H1 (cell line): Measurements from ENCODE around the gene TTBK1. TPM values are rescaled to one million over a fixed set of nuclear protein-coding genes. Genes with fewer than 3 reads are reported as not detected.

Experiments
- SIN3A ChIP-seq, 2 experiments: IDR thresholded peaks in 1 of 2; conservative IDR thresholded peaks in 1 of 2; 2 replicates each; pipeline ENCODE4 v1.6.1; 2011 to 2012; ENCODE audit warnings: low read length in 2 of 2, improper control_type of control experiment in 1 of 2, low read depth in 1 of 2, mild to moderate bottlenecking in 1 of 2
- polyA plus RNA-seq, 7 experiments: library from polyadenylated mRNA; depleted of rRNA in 3 of 7; stranded (reverse) in 5 of 7; unstranded in 2 of 7; fragments of >200 nt in 5 of 7; fragments of 200-250 nt in 2 of 7; gene quantifications; 1 replicate in 5 of 7; 2 replicates in 1 of 7; 4 replicates in 1 of 7; pipeline versions ENCODE4 v1.2.1 to v1.2.3, GENCODE V29; 2011 to 2013; ENCODE audit warnings: missing spikeins in 2 of 7, mixed read lengths in 2 of 7
- total RNA-seq: library from RNA; stranded (reverse); fragmentation: NEBNext Ultra II Directional; extraction: Animal tissue kit (Norgen Biotek cat#: 25700); gene quantifications from 2 replicates; pipeline ENCODE4 v1.2.1, GENCODE V29; 2021
- TF ChIP-seq, protein P1 (sequence below): fragments of 300-600 bp; sonication (generic); IDR thresholded peaks from 2 replicates; pipeline ENCODE4 v1.7.1; 2012; ENCODE audit warnings: low read length, moderate library complexity, mild to moderate bottlenecking, inconsistent platforms; ENCODE audit not compliant: insufficient replicate concordance

The TTBK1 gene
- total and polyA plus RNA-seq, 2 of the 8 experiments (the other 6 are each of a cell fraction or from before 2014, with no cell fraction given) = 0.53 to 1.6 TPM

DNA sequence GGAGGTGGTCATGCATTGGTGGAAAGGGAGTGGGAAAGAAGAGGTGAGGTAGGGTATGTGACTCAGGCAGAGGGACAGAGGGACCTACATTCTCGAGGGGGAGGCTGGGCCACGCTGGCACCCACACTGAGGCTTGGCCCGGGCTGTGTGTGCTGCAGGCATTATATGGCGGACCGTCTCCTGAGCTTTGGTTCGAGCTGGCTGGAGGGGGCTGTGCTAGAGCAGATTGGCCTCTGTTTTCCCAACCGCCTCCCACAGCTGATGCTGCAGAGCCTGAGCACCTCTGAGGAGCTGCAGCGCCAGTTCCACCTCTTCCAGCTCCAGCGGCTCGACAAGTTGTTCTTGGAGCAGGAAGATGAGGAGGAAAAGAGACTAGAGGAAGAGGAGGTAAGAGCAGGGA lies 37.4 kb upstream of the TTBK1 start (continued):
- TF ChIP-seq, protein P1, sequence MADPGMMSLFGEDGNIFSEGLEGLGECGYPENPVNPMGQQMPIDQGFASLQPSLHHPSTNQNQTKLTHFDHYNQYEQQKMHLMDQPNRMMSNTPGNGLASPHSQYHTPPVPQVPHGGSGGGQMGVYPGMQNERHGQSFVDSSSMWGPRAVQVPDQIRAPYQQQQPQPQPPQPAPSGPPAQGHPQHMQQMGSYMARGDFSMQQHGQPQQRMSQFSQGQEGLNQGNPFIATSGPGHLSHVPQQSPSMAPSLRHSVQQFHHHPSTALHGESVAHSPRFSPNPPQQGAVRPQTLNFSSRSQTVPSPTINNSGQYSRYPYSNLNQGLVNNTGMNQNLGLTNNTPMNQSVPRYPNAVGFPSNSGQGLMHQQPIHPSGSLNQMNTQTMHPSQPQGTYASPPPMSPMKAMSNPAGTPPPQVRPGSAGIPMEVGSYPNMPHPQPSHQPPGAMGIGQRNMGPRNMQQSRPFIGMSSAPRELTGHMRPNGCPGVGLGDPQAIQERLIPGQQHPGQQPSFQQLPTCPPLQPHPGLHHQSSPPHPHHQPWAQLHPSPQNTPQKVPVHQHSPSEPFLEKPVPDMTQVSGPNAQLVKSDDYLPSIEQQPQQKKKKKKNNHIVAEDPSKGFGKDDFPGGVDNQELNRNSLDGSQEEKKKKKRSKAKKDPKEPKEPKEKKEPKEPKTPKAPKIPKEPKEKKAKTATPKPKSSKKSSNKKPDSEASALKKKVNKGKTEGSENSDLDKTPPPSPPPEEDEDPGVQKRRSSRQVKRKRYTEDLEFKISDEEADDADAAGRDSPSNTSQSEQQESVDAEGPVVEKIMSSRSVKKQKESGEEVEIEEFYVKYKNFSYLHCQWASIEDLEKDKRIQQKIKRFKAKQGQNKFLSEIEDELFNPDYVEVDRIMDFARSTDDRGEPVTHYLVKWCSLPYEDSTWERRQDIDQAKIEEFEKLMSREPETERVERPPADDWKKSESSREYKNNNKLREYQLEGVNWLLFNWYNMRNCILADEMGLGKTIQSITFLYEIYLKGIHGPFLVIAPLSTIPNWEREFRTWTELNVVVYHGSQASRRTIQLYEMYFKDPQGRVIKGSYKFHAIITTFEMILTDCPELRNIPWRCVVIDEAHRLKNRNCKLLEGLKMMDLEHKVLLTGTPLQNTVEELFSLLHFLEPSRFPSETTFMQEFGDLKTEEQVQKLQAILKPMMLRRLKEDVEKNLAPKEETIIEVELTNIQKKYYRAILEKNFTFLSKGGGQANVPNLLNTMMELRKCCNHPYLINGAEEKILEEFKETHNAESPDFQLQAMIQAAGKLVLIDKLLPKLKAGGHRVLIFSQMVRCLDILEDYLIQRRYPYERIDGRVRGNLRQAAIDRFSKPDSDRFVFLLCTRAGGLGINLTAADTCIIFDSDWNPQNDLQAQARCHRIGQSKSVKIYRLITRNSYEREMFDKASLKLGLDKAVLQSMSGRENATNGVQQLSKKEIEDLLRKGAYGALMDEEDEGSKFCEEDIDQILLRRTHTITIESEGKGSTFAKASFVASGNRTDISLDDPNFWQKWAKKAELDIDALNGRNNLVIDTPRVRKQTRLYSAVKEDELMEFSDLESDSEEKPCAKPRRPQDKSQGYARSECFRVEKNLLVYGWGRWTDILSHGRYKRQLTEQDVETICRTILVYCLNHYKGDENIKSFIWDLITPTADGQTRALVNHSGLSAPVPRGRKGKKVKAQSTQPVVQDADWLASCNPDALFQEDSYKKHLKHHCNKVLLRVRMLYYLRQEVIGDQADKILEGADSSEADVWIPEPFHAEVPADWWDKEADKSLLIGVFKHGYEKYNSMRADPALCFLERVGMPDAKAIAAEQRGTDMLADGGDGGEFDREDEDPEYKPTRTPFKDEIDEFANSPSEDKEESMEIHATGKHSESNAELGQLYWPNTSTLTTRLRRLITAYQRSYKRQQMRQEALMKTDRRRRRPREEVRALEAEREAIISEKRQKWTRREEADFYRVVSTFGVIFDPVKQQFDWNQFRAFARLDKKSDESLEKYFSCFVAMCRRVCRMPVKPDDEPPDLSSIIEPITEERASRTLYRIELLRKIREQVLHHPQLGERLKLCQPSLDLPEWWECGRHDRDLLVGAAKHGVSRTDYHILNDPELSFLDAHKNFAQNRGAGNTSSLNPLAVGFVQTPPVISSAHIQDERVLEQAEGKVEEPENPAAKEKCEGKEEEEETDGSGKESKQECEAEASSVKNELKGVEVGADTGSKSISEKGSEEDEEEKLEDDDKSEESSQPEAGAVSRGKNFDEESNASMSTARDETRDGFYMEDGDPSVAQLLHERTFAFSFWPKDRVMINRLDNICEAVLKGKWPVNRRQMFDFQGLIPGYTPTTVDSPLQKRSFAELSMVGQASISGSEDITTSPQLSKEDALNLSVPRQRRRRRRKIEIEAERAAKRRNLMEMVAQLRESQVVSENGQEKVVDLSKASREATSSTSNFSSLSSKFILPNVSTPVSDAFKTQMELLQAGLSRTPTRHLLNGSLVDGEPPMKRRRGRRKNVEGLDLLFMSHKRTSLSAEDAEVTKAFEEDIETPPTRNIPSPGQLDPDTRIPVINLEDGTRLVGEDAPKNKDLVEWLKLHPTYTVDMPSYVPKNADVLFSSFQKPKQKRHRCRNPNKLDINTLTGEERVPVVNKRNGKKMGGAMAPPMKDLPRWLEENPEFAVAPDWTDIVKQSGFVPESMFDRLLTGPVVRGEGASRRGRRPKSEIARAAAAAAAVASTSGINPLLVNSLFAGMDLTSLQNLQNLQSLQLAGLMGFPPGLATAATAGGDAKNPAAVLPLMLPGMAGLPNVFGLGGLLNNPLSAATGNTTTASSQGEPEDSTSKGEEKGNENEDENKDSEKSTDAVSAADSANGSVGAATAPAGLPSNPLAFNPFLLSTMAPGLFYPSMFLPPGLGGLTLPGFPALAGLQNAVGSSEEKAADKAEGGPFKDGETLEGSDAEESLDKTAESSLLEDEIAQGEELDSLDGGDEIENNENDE = no peak
- TF ChIP-seq SIN3A (conservative IDR thresholded peaks at IDR 0.05 in 1 of 2, IDR thresholded peaks at IDR 0.05 in 1 of 2; ENCODE audit: low read depth in 1 of 2, low read length in 2 of 2) = no peak
- TF ChIP-seq, all 59 proteins: peak for 0
